Smooth muscle cell (in vitro differentiated cells): ENCODE results near the gene MYO15A. TPM values are rescaled to one million over a fixed set of nuclear protein-coding genes. Genes with fewer than 3 reads are reported as not detected.

ENCODE experiments used
- DNase-seq: peaks from one replicate; lab custom pipeline; 2025; ENCODE audit not compliant: unreplicated experiment; lab: John Stamatoyannopoulos, UW
- H2AFZ ChIP-seq: fragments of 200-600 bp; sonication (generic); 2 replicates; pipeline ENCODE4 v1.6.0; 2016; ENCODE audit warnings: antibody characterized with exemption, low read depth, mild to moderate bottlenecking
- H3F3A ChIP-seq: fragments of 200-600 bp; sonication (generic); 2 replicates; pipeline ENCODE4 v1.6.0; 2017; ENCODE audit warnings: antibody characterized with exemption, low read depth
- H3K27ac ChIP-seq: fragments of 200-600 bp; sonication (generic); 2 replicates; pipeline ENCODE4 v1.5.1; 2016; ENCODE audit warnings: low read depth, mild to moderate bottlenecking
- H3K27me3 ChIP-seq: fragments of 200-600 bp; sonication (generic); 2 replicates; pipeline ENCODE4 v1.6.1; 2016; ENCODE audit warnings: low read depth, mild to moderate bottlenecking
- H3K36me3 ChIP-seq: fragments of 200-600 bp; sonication (generic); 2 replicates; pipeline ENCODE4 v1.5.1; 2016; ENCODE audit warnings: low read depth
- H3K4me1 ChIP-seq: fragments of 200-600 bp; sonication (generic); 2 replicates; pipeline ENCODE4 v1.5.1; 2016; ENCODE audit warnings: low read depth
- H3K4me2 ChIP-seq: fragments of 200-600 bp; sonication (generic); 2 replicates; pipeline ENCODE4 v1.6.0; 2016; ENCODE audit warnings: mild to moderate bottlenecking
- H3K4me3 ChIP-seq: fragments of 200-600 bp; sonication (generic); 2 replicates; pipeline ENCODE4 v1.5.1; 2016; ENCODE audit warnings: mild to moderate bottlenecking
- H3K79me2 ChIP-seq: fragments of 200-600 bp; sonication (generic); 2 replicates; pipeline ENCODE4 v1.6.0; 2016; ENCODE audit warnings: low read depth, mild to moderate bottlenecking
- H3K9ac ChIP-seq: fragments of 200-600 bp; sonication (generic); 2 replicates; pipeline ENCODE4 v1.6.0; 2016; ENCODE audit warnings: low read depth
- H3K9me3 ChIP-seq: fragments of 200-600 bp; sonication (generic); replicated peaks from 2 replicates; pipeline ENCODE4 v1.5.1; 2016; ENCODE audit warnings: low read depth
- H4K20me1 ChIP-seq: fragments of 200-600 bp; sonication (generic); 2 replicates; pipeline ENCODE4 v1.6.0; 2016; ENCODE audit warnings: low read depth
- WGBS: methylation state at CpG from one replicate; pipeline ENCODE4 v1.1.7; 2016; ENCODE audit warnings: low lambda C conversion rate; 5-methylcytosine and 5-hydroxymethylcytosine counted together
- polyA plus RNA-seq: library from polyadenylated mRNA; unstranded; fragments of >200 nt; fragmentation: Nextera tagmentation; extraction: Ambion mirVana; gene quantifications from 2 replicates; pipeline ENCODE4 v1.2.1, GENCODE V29; 2016
- total RNA-seq: library from RNA; depleted of rRNA; stranded (reverse); fragments of >200 nt; gene quantifications from 2 replicates; pipeline ENCODE4 v1.2.3, GENCODE V29; 2014
- TF ChIP-seq, protein P1 (sequence below): fragments of 200-600 bp; sonication (generic); IDR thresholded peaks from 2 replicates; pipeline ENCODE4 v1.5.1; 2017; ENCODE audit warnings: borderline replicate concordance, mild to moderate bottlenecking, antibody characterized with exemption; ENCODE audit not compliant: insufficient read depth, poor library complexity, severe bottlenecking

MYO15A gene
- total and polyA plus RNA-seq, 2 experiments from 2014 or later, result 2.0 to 3.6 TPM

DNA sequence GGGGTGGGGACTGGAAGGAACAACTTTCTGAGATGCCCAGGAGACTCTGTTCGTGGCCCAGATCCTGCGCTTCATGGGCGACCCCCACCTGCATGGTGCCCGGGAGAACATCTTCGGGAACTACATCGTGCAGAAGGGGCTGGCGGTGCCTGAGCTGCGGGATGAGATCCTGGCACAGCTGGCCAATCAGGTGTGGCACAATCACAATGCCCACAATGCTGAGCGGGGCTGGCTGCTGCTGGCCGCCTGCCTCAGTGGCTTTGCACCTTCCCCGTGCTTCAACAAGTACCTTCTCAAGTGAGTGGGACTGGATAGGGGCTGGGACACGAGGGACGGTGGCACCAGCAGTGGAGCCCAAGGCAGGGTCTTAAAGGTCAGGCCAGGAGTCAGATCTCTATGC lies 37.3 kb downstream of the MYO15A start:
- Histone ChIP-seq H3K27ac (no peak overlapping the region), H3F3A (no peaks in the 10 kb centered on the region), H3K4me1 (no peaks in the 10 kb centered on the region), H3K9ac (no peak overlapping the region), H2AFZ (no peak overlapping the region), H3K4me3 (no peak overlapping the region), H3K27me3 (no peaks in the 10 kb centered on the region), H3K9me3 (no peaks in the 10 kb centered on the region), H3K36me3 (no peaks in the 10 kb centered on the region), H3K4me2 (no peak overlapping the region), H4K20me1 (no peaks in the 10 kb centered on the region), H3K79me2 (no peaks in the 10 kb centered on the region)
- WGBS, result 95% methylated on average over 13 of the region's 13 CpGs
- no peak for DNase-seq
- TF ChIP-seq, protein P1, sequence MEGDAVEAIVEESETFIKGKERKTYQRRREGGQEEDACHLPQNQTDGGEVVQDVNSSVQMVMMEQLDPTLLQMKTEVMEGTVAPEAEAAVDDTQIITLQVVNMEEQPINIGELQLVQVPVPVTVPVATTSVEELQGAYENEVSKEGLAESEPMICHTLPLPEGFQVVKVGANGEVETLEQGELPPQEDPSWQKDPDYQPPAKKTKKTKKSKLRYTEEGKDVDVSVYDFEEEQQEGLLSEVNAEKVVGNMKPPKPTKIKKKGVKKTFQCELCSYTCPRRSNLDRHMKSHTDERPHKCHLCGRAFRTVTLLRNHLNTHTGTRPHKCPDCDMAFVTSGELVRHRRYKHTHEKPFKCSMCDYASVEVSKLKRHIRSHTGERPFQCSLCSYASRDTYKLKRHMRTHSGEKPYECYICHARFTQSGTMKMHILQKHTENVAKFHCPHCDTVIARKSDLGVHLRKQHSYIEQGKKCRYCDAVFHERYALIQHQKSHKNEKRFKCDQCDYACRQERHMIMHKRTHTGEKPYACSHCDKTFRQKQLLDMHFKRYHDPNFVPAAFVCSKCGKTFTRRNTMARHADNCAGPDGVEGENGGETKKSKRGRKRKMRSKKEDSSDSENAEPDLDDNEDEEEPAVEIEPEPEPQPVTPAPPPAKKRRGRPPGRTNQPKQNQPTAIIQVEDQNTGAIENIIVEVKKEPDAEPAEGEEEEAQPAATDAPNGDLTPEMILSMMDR, result no peak

DNA sequence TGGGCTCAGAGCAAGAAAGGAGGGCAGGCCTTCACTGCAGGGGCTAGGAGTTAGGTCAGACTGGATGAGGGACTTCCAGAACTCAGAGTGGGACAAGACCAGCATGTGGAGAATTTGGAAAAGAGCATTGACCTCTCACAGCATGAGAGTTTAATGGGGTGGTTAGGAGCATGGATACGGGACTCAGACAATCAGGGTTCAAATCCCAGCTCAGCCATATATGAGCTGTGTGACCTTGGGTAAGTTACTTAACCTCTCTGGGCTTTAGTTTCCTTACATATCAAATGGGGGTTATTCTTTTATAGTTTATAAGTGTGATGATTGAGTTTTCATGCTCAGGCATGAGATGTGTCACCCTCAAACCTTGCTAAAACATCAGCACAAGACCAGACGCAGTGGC lies 37.7 kb downstream of the MYO15A start:
- Histone ChIP-seq H2AFZ (no peak overlapping the region), H3K4me2 (no peak overlapping the region), H3K4me1 (no peaks in the 10 kb centered on the region), H3K36me3 (no peaks in the 10 kb centered on the region), H3K27me3 (no peaks in the 10 kb centered on the region), H3F3A (no peaks in the 10 kb centered on the region), H3K27ac (no peak overlapping the region), H3K9me3 (no peaks in the 10 kb centered on the region), H3K79me2 (no peaks in the 10 kb centered on the region), H4K20me1 (no peaks in the 10 kb centered on the region), H3K9ac (no peak overlapping the region), H3K4me3 (no peak overlapping the region)
- TF ChIP-seq, protein P1, result no peak
- 97% methylated on average over 2 of the region's 2 CpGs for WGBS
- DNase-seq, result no peak

DNA sequence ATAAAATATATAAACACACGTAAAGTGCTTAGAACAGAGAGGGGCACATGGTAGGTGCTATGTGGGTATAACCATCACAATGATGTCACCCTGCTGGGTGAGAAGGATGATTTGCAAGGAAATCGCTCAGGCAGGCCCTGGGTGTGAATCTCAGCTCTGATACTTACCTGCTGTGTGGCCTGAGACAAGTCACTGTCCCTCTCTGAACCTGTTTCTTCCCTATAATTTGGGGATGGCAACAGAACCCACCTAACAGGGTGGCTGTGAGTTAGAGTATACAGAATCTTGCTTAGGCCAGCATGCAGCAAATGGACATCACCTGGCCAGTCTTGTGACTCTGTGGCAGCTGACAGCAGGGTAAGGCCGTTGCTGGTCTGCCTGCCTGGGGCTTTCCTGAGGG lies 38.4 kb downstream of the MYO15A start:
- TF ChIP-seq, protein P1, result no peak

GRCh38 chr17:18148586-18148985 lies 40.0 kb downstream of the MYO15A start:
- H3K4me3 ChIP-seq, result no peak overlapping the region
- WGBS, result 94% methylated on average over 7 of the region's 7 CpGs
- H3K36me3 ChIP-seq, result no peaks in the 10 kb centered on the region
- H3K27ac ChIP-seq, result no peak overlapping the region
- no peaks in the 10 kb centered on the region for H3K79me2 ChIP-seq
- no peak overlapping the region for H3K9ac ChIP-seq
- H3F3A ChIP-seq, result no peaks in the 10 kb centered on the region
- no peak for DNase-seq
- TF ChIP-seq, protein P1, result no peak
- peaks cover 7% of the 10 kb centered on the region for H3K4me1 ChIP-seq
- no peak overlapping the region for H2AFZ ChIP-seq
- no peak overlapping the region for H3K4me2 ChIP-seq
- H3K27me3 ChIP-seq, result no peaks in the 10 kb centered on the region
- H3K9me3 ChIP-seq, result no peaks in the 10 kb centered on the region
- no peaks in the 10 kb centered on the region for H4K20me1 ChIP-seq

More for the DNA sequence above, 38.4 kb downstream of the MYO15A start:
- Histone ChIP-seq H3K4me3 (no peak overlapping the region), H3K9me3 (no peaks in the 10 kb centered on the region), H3K4me1 (no peaks in the 10 kb centered on the region), H2AFZ (no peak overlapping the region), H3K79me2 (no peaks in the 10 kb centered on the region), H3F3A (no peaks in the 10 kb centered on the region), H3K27me3 (no peaks in the 10 kb centered on the region), H3K9ac (no peak overlapping the region), H3K36me3 (no peaks in the 10 kb centered on the region), H3K4me2 (no peak overlapping the region), H4K20me1 (no peaks in the 10 kb centered on the region), H3K27ac (no peak overlapping the region)
- 79% methylated on average over 3 of the region's 3 CpGs for WGBS
- no peak for DNase-seq
